Muscle of back (tissue), 11 donors: Measurements from ENCODE around the gene HGS. TPM values are rescaled to one million over a fixed set of nuclear protein-coding genes. Genes with fewer than 3 reads are reported as not detected.
A peak's percentile ranks its signal among the peaks of the same experiment; 100 is the strongest.

Experiments
- DNase-seq, 3 donors: peaks; one replicate each; pipeline versions ENCODE4 v3.0.0 to v3.0.0-alpha.2; 2013
- polyA plus RNA-seq, 10 donors: library from polyadenylated mRNA; unstranded; fragments of 120-200 nt; gene quantifications; one replicate each; pipeline ENCODE4 v1.2.1, GENCODE V29; 2013; ENCODE audit not compliant: insufficient read length in 10 of 10

The HGS gene
- polyA plus RNA-seq, 10 donors: 41.5 to 61.6 (median 46.8) TPM

DNA sequence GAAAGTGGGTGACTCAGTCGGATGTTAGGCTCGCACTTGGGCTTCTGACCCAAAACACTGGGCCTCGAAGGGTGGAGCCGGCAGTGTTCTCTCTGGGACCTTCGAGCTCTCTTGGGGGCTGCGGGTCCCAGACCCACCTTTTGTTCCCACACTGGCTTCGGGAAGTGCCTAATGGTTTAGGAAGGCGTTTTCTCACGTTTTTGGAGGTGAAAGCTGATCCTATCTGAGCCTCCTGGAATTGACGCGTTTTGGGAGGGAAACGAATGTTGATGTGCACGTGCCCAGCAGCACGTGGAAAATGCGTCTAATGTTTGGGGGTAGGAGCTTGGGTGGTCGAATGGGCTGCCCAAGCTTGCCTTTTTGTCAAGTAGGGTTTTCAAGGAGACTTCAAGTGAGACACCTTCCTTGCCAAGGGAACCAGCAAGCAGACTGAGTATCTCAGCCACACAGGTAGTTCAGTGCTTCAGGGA is 666 bp downstream of the HGS start:
- DNase-seq: no peak

DNA sequence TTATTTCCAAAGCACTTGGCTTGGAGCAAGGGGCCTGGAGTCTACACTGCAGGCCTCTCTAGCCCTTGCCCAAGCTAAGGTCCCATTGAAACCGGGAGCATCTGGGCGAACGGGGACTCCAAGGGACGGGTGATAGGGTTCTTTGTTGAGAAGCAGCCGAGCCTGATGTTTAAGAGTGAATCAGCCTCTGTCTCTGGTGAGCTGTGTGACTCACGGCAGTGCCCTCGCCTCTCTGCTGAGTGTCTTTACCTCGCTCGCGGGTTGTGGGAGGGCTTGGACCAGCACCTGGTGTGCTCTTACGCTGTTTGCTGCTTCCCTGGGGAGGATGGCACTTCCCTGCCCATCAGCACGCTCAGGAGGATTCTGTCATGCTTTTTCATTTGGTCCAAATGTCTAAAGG is 1.3 kb downstream of the HGS start:
- DNase-seq: no peak

DNA sequence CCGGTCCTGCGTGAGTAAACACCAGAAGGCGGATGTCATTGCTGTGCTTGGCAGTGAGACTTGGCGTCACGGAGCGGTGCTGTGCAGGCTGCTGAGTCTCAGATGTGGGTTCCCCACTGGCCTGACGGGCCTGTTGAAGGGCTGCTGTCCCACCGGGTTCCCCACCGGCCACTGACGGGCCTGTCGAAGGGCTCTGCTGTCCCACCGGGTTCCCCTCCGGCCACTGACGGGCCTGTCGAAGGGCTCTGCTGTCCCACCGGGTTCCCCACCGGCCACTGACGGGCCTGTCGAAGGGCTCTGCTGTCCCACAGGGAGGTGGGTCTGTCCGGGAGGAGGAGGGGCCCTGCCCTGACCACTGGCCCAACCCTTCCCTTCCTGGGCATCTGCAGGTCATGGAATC is 2.8 kb downstream of the HGS start:
- no peak for DNase-seq

GRCh38 chr17:81687770-81688541 is 4.1 kb downstream of the HGS start:
- no peak for DNase-seq

DNA sequence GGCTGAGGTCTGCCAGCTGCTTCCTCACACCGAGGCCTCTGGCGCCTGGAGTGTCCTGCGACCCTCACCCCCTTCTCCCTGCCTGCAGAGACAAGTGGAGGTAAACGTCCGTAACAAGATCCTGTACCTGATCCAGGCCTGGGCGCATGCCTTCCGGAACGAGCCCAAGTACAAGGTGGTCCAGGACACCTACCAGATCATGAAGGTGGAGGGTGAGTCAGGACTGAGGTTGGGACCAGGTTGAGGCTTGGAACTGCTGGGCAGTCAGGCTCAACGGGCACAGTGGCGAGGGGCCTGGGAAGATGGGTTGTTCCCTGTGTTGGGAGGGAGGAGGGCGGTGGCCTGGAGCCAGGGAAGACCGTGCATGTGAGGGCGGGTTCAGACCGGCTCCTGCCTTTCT is 4.8 kb downstream of the HGS start:
- DNase-seq: no peak

DNA sequence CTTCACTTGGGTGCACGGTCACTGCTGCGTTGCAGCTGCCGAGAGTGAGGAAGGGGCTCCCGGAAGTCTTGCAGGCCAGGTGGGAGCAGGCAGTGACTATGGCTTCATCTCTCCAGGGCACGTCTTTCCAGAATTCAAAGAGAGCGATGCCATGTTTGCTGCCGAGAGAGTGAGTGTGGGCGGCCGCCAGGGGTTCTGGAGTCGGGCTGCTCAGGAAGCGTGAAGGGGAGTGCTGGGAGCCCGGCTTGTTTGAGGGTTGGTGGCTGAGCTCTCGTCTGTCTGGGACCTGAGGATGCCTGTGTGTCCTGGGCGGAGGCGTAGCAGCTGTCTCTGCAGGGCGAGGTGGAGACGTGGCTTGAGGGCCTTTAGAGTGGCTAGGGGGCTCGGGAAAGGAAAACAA is 6.3 kb downstream of the HGS start:
- no peak for DNase-seq

- DNase-seq: no peak
These were observed 6.7 kb downstream of the HGS start for GRCh38 chr17:81690549-81690948.

- DNase-seq: no peak
These were observed 7.4 kb downstream of the HGS start for GRCh38 chr17:81691196-81691595.

DNA sequence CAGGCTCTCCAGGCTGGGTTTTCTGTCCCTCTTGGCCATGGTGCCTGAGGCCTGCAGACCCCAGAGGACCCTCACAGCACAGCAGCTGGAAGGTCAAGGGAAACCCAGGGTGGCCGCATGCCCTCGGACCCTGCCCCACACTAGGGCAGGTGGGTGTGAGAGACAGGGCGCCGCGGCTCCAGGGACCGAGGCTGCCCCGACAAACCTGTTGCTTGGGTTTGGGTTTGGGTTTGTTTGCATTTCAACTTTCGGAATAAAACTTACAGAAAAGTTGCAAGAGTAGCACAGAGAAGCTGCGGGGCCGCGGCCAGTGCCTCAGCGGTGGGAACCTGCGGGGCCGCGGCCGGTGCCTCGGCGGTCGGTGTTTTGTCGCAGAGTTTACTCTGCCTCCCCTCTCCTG is 7.8 kb downstream of the HGS start:
- DNase-seq: no peak

DNA sequence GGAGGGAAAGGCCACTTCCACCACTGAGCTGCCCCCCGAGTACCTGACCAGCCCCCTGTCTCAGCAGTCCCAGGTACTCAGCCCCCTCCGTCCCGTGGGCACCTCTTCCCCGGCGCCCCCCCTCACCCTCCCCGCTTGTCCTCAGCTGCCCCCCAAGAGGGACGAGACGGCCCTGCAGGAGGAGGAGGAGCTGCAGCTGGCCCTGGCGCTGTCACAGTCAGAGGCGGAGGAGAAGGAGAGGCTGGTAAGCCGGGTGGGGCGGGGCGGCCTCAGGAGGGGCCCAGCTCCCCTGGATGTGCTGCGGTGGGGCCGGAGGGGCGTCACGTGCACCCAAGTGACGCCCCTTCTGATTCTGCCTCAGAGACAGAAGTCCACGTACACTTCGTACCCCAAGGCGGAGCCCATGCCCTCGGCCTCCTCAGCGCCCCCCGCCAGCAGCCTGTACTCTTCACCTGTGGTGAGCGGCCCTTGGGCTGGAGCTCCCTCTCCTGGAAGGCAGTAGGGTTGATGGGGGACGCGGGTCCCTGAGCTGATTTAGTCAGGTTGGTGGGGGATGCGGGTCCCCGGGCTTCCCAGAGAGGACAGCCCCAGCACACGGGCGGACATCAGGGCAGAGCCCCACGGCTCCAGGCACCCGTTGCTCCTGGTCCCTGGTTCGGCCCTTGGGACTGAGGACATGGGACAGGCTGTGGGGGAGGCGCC is 9.8 kb downstream of the HGS start:
- DNase-seq: no peak

GRCh38 chr17:81694810-81695209 is 11.0 kb downstream of the HGS start:
- no peak for DNase-seq

DNA sequence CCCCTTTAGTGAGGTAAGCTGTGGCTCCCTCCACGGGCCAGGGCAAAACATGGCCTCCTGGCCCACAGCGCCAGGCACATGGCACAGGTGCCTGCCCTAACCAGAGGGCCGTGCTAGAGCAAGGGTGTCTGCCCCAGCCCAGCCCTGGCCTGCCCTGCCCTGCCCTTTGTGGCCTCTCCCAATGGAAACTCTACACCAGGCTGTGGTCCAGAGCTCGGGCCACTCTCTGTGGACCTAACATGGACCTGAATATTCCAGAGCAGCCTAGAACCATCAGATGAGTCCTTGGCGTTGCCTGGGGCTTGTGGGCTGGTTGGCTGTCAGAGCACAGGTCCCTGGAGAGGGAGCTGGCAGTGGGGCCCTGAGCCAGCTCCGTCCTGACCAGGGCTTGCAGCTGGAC is 11.4 kb downstream of the HGS start:
- no peak for DNase-seq

- no peak for DNase-seq
These were observed 12.0 kb downstream of the HGS start for GRCh38 chr17:81695801-81696200.

DNA sequence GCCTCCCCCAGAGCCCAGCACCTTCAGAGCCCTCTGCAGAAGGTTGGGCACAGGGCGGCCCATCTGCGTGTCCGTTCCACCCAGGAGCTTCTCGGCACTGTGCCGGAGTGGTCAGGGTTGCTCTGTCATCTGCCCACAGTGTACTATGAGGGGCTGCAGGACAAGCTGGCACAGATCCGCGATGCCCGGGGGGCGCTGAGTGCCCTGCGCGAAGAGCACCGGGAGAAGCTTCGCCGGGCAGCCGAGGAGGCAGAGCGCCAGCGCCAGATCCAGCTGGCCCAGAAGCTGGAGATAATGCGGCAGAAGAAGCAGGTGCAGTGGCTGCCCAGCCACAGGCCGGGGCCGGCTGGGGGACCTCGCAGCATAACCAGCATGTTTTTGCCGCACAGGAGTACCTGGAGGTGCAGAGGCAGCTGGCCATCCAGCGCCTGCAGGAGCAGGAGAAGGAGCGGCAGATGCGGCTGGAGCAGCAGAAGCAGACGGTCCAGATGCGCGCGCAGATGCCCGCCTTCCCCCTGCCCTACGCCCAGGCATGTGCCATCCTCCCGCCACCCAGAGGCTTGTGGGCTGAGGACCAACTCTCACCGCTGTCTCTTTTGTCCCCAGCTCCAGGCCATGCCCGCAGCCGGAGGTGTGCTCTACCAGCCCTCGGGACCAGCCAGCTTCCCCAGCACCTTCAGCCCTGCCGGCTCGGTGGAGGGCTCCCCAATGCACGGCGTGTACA is 12.6 kb downstream of the HGS start:
- no peak for DNase-seq

GRCh38 chr17:81697261-81698044 is 13.6 kb downstream of the HGS start:
- no peak for DNase-seq

- DNase-seq: no peak
These were observed 16.8 kb downstream of the HGS start for GRCh38 chr17:81700353-81701287.

DNA sequence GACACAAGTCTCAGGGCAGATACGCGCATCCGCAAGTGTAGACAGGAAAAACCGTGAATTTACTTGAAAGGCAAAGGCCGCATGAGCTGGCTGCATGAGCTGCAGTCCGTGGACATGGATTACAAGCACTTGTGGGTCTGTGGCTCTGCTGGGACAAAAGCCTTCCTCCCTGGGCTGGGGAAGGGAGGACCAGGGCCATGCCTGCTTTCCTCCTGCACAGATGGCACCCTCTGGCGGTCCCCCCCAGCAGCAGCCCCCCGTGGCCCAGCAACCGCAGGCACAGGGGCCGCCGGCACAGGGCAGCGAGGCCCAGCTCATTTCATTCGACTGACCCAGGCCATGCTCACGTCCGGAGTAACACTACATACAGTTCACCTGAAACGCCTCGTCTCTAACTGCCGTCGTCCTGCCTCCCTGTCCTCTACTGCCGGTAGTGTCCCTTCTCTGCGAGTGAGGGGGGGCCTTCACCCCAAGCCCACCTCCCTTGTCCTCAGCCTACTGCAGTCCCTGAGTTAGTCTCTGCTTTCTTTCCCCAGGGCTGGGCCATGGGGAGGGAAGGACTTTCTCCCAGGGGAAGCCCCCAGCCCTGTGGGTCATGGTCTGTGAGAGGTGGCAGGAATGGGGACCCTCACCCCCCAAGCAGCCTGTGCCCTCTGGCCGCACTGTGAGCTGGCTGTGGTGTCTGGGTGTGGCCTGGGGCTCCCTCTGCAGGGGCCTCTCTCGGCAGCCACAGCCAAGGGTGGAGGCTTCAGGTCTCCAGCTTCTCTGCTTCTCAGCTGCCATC is 17.7 kb downstream of the HGS start:
- no peak for DNase-seq

- DNase-seq: peak; percentile 91 to 98 (median 95)
These were observed 19.3 kb downstream of the HGS start, which contains the start of gene MRPL12 for GRCh38 chr17:81702934-81703746. Gene MRPL12 (plus strand): TSS chr17:81703367. CDS start chr17:81703502, 135 bp downstream.
